Thoracic aorta (tissue), 2 donors: Measurements from ENCODE around the gene ACAA2. TPM values are rescaled to one million over a fixed set of nuclear protein-coding genes. Genes with fewer than 3 reads are reported as not detected.

ENCODE experiments used
- ATAC-seq: fragments of 150-250 bp; one replicate; pipeline ENCODE4 v1.8.0; 2017; ENCODE audit warnings: low read depth; ENCODE audit not compliant: insufficient number of reproducible peaks, low FRiP score
- DNase-seq: peaks from one replicate; pipeline ENCODE4 v3.0.0-alpha.2; 2020; ENCODE audit warnings: low spot score
- H3K27ac ChIP-seq, 2 donors: fragments of 200-600 bp; sonication (generic); 1 replicate in 1 of 2; 2 replicates in 1 of 2; pipeline ENCODE4 v1.5.1; 2016; ENCODE audit warnings: mild to moderate bottlenecking in 2 of 2, moderate library complexity in 2 of 2
- H3K27me3 ChIP-seq: fragments of 200-600 bp; sonication (generic); replicated peaks from 2 replicates; pipeline ENCODE4 v1.6.0; 2016; ENCODE audit warnings: mild to moderate bottlenecking; ENCODE audit not compliant: insufficient read depth
- H3K36me3 ChIP-seq: fragments of 200-600 bp; sonication (generic); one replicate; pipeline ENCODE4 v1.5.1; 2016
- H3K4me1 ChIP-seq, 2 donors: fragments of 200-600 bp; sonication (generic); 1 replicate in 1 of 2; 2 replicates in 1 of 2; pipeline versions ENCODE4 v1.5.1 to v1.6.0; 2016; ENCODE audit warnings: low read depth in 2 of 2, mild to moderate bottlenecking in 1 of 2; ENCODE audit not compliant: control insufficient read depth in 1 of 2
- H3K4me3 ChIP-seq: fragments of 200-600 bp; sonication (generic); 2 replicates; pipeline ENCODE4 v1.5.1; 2016; ENCODE audit warnings: mild to moderate bottlenecking
- H3K9me3 ChIP-seq: fragments of 200-600 bp; sonication (generic); 2 replicates; pipeline ENCODE4 v1.5.1; 2016
- total RNA-seq, 2 donors: library from RNA; depleted of rRNA; stranded (reverse); fragments of >200 nt; gene quantifications; one replicate each; pipeline versions ENCODE4 v1.1.0 to v1.2.3, GENCODE V29; 2016
- TF ChIP-seq, protein P1 (sequence below): fragments of 200-600 bp; sonication (generic); IDR thresholded peaks from one replicate; pipeline ENCODE4 v1.5.1; 2019; ENCODE audit warnings: antibody characterized with exemption

ACAA2 gene
- total RNA-seq, 2 donors from 2014 or later, result 20.3 to 26.5 TPM

GRCh38 chr18:49849331-49850217, 36.2 kb upstream of the ACAA2 start:
- Histone ChIP-seq H3K9me3 (no peaks in the 10 kb centered on the region), H3K27me3 (no peaks in the 10 kb centered on the region), H3K4me3 (no peak overlapping the region), H3K4me1 (no peaks in the 10 kb centered on the region), H3K36me3 (no peaks in the 10 kb centered on the region), H3K27ac (no peak overlapping the region)
- TF ChIP-seq, protein P1, sequence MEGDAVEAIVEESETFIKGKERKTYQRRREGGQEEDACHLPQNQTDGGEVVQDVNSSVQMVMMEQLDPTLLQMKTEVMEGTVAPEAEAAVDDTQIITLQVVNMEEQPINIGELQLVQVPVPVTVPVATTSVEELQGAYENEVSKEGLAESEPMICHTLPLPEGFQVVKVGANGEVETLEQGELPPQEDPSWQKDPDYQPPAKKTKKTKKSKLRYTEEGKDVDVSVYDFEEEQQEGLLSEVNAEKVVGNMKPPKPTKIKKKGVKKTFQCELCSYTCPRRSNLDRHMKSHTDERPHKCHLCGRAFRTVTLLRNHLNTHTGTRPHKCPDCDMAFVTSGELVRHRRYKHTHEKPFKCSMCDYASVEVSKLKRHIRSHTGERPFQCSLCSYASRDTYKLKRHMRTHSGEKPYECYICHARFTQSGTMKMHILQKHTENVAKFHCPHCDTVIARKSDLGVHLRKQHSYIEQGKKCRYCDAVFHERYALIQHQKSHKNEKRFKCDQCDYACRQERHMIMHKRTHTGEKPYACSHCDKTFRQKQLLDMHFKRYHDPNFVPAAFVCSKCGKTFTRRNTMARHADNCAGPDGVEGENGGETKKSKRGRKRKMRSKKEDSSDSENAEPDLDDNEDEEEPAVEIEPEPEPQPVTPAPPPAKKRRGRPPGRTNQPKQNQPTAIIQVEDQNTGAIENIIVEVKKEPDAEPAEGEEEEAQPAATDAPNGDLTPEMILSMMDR, result no peak
- DNase-seq (no peak), ATAC-seq (no peak)

DNA sequence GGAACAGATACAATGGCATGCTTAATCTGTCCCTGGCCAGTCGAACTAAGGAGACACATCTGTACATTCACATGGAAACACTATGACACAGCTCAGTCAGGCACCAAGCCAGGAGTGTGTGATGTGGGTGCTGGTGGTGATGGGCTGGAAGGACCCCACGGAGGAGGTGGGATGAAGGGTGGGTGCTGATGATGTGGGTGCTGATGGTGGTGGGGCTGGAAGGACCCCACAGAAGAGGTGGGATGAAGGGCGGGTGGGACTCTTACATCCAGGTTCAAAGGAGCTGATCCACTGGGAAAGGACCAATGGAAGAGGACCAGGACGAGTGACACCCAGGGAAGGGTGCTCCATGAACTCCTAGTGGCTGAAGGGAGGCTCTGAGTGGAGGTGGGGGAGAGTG, 34.8 kb upstream of the ACAA2 start:
- ATAC-seq (no peak), DNase-seq (no peak)
- TF ChIP-seq, protein P1, result no peak
- H3K4me1 ChIP-seq, result no peaks in the 10 kb centered on the region
- H3K36me3 ChIP-seq, result no peaks in the 10 kb centered on the region
- no peaks in the 10 kb centered on the region for H3K9me3 ChIP-seq
- H3K4me3 ChIP-seq, result no peak overlapping the region
- no peaks in the 10 kb centered on the region for H3K27me3 ChIP-seq
- H3K27ac ChIP-seq, result no peak overlapping the region

- Histone ChIP-seq H3K27ac (no peak overlapping the region), H3K27me3 (no peaks in the 10 kb centered on the region), H3K36me3 (no peaks in the 10 kb centered on the region), H3K4me1 (no peaks in the 10 kb centered on the region), H3K9me3 (no peaks in the 10 kb centered on the region), H3K4me3 (no peak overlapping the region)
- no peak for ATAC-seq
- TF ChIP-seq, protein P1, result no peak
- no peak for DNase-seq
Measured at GRCh38 chr18:49847524-49847923, 34.2 kb upstream of the ACAA2 start.

- TF ChIP-seq, protein P1, result no peak
- Histone ChIP-seq H3K9me3 (no peaks in the 10 kb centered on the region), H3K4me3 (no peak overlapping the region), H3K4me1 (no peaks in the 10 kb centered on the region), H3K36me3 (no peaks in the 10 kb centered on the region), H3K27ac (no peak overlapping the region), H3K27me3 (no peaks in the 10 kb centered on the region)
- DNase-seq (no peak), ATAC-seq (no peak)
Measured at GRCh38 chr18:49846718-49847470, 33.6 kb upstream of the ACAA2 start.

DNA sequence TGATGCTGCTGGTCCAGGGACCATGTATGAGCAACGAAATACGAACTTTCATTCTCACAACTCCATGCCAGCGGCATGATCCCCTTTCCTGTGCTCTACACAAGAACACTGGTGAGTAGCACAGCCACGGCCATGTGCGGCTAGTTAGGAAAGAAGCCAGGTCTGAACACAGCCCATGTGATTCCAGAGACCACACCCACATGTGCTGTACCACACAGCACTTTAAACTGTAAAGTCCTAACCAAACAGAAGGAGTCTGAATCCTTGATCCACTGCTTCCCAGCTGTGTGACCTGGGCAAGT, 33.0 kb upstream of the ACAA2 start:
- Histone ChIP-seq H3K4me3 (no peak overlapping the region), H3K27ac (no peak overlapping the region), H3K36me3 (no peaks in the 10 kb centered on the region), H3K4me1 (no peaks in the 10 kb centered on the region), H3K27me3 (no peaks in the 10 kb centered on the region), H3K9me3 (no peaks in the 10 kb centered on the region)
- TF ChIP-seq, protein P1, result no peak
- no peak for DNase-seq
- no peak for ATAC-seq
